IPS-20b (cell line): ENCODE data around the gene BABAM2.

Experiments used
- H3K27ac ChIP-seq: one replicate; pipeline ENCODE4 v1.5.1; 2013; ENCODE audit warnings: low read length
- H3K27me3 ChIP-seq: 2 replicates; pipeline ENCODE4 v1.6.1; 2013; ENCODE audit warnings: mild to moderate bottlenecking, low read length, inconsistent platforms; ENCODE audit not compliant: insufficient read depth
- H3K36me3 ChIP-seq: 2 replicates; pipeline ENCODE4 v1.6.1; 2013; ENCODE audit warnings: low read depth, mild to moderate bottlenecking, inconsistent platforms, low read length, moderate library complexity; ENCODE audit not compliant: insufficient read depth
- H3K4me1 ChIP-seq: 2 replicates; pipeline ENCODE4 v1.6.1; 2013; ENCODE audit warnings: mild to moderate bottlenecking, control low read depth, inconsistent platforms, low read length, moderate library complexity; ENCODE audit not compliant: insufficient read depth
- H3K4me3 ChIP-seq: 2 replicates; pipeline ENCODE4 v1.5.1; 2013; ENCODE audit warnings: mild to moderate bottlenecking, low read length, inconsistent platforms
- H3K9ac ChIP-seq: 2 replicates; pipeline ENCODE4 v1.6.1; 2013; ENCODE audit warnings: low read depth, mild to moderate bottlenecking, inconsistent platforms, low read length, moderate library complexity
- H3K9me3 ChIP-seq: 2 replicates; pipeline ENCODE4 v1.6.1; 2013; ENCODE audit warnings: mild to moderate bottlenecking, low read depth, low read length, inconsistent platforms; ENCODE audit not compliant: insufficient read depth

The BABAM2 gene

GRCh38 chr2:28300485-28301341 is 410.2 kb downstream of the BABAM2 start:
- Histone ChIP-seq H3K4me1 (peaks cover 12% of the 10 kb centered on the region; the same call in 1 of the 2 replicates), H3K27ac (no peak overlapping the region), H3K36me3 (no peaks in the 10 kb centered on the region), H3K4me3 (no peak overlapping the region), H3K27me3 (no peaks in the 10 kb centered on the region), H3K9me3 (peaks cover 3% of the 10 kb centered on the region; the same call in 1 of the 2 replicates), H3K9ac (no peak overlapping the region)

DNA sequence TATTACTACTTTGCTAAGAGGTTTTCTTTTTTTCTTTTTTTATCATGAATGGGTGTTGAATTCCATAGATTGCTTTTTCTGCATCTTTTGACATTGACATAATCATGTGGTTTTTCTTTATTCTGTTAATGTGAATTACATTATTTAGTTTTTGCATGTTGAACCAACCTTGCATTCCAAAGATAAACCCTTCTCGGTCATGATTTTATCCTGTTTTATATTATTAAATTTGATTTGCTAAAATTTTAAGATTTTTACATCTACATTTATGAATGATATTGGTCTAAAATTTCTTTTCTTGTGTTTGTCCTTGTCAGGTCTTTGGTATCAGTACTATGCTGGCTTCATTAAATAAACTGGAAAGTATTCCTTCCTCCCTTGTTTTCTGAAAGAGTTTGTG is 414.7 kb downstream of the BABAM2 start:
- no peak overlapping the region for H3K27ac ChIP-seq
- H3K27me3 ChIP-seq, result no peaks in the 10 kb centered on the region
- H3K4me1 ChIP-seq, result no peaks in the 10 kb centered on the region
- H3K9me3 ChIP-seq, result peaks cover 3% of the 10 kb centered on the region; the same call in 1 of the 2 replicates
- no peak overlapping the region for H3K4me3 ChIP-seq
- H3K36me3 ChIP-seq, result no peaks in the 10 kb centered on the region
- no peak overlapping the region for H3K9ac ChIP-seq

DNA sequence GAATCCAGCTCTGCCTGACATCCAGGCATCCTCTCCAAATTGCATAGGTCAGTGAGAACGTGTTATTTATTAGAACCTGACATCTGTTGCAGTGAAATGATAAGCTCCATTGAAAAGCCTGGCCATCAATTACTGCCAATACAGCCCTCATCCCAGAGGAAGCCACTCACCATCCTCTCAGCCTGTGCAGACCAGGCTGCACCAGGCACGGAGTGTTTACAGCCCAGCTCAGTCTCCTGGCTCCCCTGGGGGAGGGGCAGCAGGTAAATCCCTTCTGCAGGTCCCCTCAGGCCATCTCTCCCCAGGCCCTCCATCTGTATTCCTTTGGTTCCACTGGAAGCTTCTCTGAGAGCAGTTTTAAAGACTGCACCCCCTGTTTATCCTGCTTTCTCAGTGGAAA is 419.6 kb downstream of the BABAM2 start:
- H3K27ac ChIP-seq, result no peak overlapping the region

GRCh38 chr2:28311660-28312249 is 421.2 kb downstream of the BABAM2 start:
- Histone ChIP-seq H3K4me1 (no peaks in the 10 kb centered on the region), H3K27me3 (no peaks in the 10 kb centered on the region), H3K36me3 (no peaks in the 10 kb centered on the region), H3K9me3 (no peaks in the 10 kb centered on the region), H3K27ac (no peak overlapping the region), H3K9ac (no peak overlapping the region), H3K4me3 (no peak overlapping the region)

More for the DNA sequence above, 419.6 kb downstream of the BABAM2 start:
- no peaks in the 10 kb centered on the region; the same call in 1 of the 2 replicates for H3K9me3 ChIP-seq
- H3K4me1 ChIP-seq, result no peaks in the 10 kb centered on the region
- H3K36me3 ChIP-seq, result no peaks in the 10 kb centered on the region
- no peak overlapping the region for H3K4me3 ChIP-seq
- H3K9ac ChIP-seq, result no peak overlapping the region
- no peaks in the 10 kb centered on the region for H3K27me3 ChIP-seq

GRCh38 chr2:28312307-28313219 is 422.0 kb downstream of the BABAM2 start:
- no peaks in the 10 kb centered on the region for H3K36me3 ChIP-seq
- no peak overlapping the region for H3K9ac ChIP-seq
- H3K27ac ChIP-seq, result no peak overlapping the region
- H3K27me3 ChIP-seq, result no peaks in the 10 kb centered on the region
- no peak overlapping the region for H3K4me3 ChIP-seq
- no peaks in the 10 kb centered on the region for H3K4me1 ChIP-seq
- no peaks in the 10 kb centered on the region for H3K9me3 ChIP-seq

DNA sequence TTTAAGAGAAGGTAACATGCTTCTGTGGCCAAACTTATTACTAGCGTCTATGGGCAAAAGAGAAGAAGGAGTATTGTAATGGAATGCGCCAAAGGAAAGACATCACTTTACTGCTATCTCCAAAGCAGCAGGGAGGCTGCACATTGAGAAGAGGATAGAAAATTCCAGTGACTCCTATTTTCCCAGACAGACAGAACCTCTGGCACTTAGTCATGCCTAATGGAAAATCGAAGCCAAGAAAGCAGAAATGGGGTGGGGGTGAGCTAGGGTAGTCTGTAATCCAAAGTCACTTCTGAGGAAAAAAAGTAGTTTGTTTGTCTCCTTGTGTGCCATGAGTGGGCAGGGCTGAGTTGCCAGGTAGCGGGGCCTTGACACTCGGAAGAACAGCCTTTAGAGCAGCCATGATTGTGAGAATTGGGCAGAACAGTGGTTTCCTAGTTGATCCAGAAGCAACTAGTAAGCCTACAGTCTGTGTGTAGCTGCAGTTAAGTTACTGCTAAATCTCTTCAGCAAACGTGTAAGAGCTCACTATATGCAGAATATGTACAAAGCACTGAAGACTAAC is 422.8 kb downstream of the BABAM2 start:
- Histone ChIP-seq H3K27me3 (no peaks in the 10 kb centered on the region), H3K9ac (no peak overlapping the region), H3K4me1 (peaks cover 5% of the 10 kb centered on the region), H3K36me3 (no peaks in the 10 kb centered on the region), H3K9me3 (no peaks in the 10 kb centered on the region), H3K4me3 (no peak overlapping the region), H3K27ac (no peak overlapping the region)

DNA sequence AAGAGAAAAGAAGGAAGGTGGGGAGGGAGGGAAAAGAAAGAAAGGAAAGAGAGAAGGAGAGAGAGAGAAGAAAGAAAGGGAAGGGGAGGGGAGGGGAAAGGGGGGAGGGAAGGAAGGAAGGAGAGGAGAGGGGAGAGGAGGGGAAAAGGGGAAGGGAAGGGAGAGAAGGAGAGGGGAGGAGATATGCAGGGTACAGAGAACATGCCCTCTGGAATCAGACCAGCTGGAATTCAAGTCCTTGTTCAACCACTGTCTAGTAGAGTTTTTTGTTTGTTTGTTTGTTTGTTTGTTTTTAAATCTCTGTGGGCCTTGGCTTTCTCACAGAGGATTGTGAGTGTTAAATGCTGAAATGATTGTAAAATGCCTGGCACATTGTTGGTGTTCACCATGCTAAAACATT is 424.4 kb downstream of the BABAM2 start:
- Histone ChIP-seq H3K27ac (no peak overlapping the region), H3K4me1 (peaks cover 13% of the 10 kb centered on the region), H3K36me3 (no peaks in the 10 kb centered on the region), H3K9ac (no peak overlapping the region), H3K27me3 (no peaks in the 10 kb centered on the region), H3K9me3 (no peaks in the 10 kb centered on the region), H3K4me3 (no peak overlapping the region)

GRCh38 chr2:28316546-28317335 is 426.2 kb downstream of the BABAM2 start:
- Histone ChIP-seq H3K36me3 (no peaks in the 10 kb centered on the region), H3K4me3 (no peak overlapping the region)

GRCh38 chr2:28317390-28317789 is 426.9 kb downstream of the BABAM2 start:
- no peak overlapping the region for H3K27ac ChIP-seq
- H3K36me3 ChIP-seq, result no peaks in the 10 kb centered on the region
- peaks cover 28% of the 10 kb centered on the region for H3K4me1 ChIP-seq
- no peak overlapping the region for H3K4me3 ChIP-seq
- no peaks in the 10 kb centered on the region for H3K9me3 ChIP-seq
- H3K27me3 ChIP-seq, result no peaks in the 10 kb centered on the region
- no peak overlapping the region for H3K9ac ChIP-seq

More at GRCh38 chr2:28316546-28317335, 426.2 kb downstream of the BABAM2 start:
- Histone ChIP-seq H3K9ac (no peak overlapping the region), H3K27ac (no peak overlapping the region), H3K27me3 (no peaks in the 10 kb centered on the region), H3K4me1 (peaks cover 22% of the 10 kb centered on the region), H3K9me3 (no peaks in the 10 kb centered on the region)

DNA sequence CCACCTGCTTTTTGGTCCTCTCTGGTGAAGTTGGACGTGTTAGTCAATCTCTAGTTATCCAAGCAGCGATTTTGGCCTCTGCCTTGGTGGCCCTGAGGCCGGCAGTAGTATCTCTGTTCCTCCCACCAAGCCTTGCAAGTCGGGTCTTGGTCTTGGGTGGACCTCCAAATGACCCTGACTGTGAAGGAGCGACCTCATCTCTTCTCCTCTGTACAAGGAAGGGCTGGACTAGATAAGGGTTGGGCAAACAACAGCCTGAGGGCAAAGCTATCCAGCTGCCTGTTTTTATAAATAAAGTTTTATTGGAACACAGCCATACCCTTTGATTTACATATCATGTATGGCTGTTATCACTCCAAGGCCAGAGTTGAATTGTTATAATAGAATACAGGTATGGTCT is 427.5 kb downstream of the BABAM2 start:
- Histone ChIP-seq H3K27ac (no peak overlapping the region), H3K36me3 (no peaks in the 10 kb centered on the region), H3K9me3 (no peaks in the 10 kb centered on the region), H3K4me3 (no peak overlapping the region), H3K27me3 (no peaks in the 10 kb centered on the region), H3K9ac (no peak overlapping the region), H3K4me1 (peaks cover 34% of the 10 kb centered on the region)
